LNCaP clone FGC (cell line): ENCODE results near the gene GLS.

Source experiments
- DNase-seq: peaks from one replicate; pipeline ENCODE4 v3.0.0-alpha.2; 2011; ENCODE audit warnings: low read depth
- H3K4me3 ChIP-seq: 2 replicates; pipeline ENCODE4 v1.5.1; 2011; ENCODE audit warnings: mild to moderate bottlenecking, low read depth, low read length, control low read depth
- TF ChIP-seq, protein P1 (sequence below): IDR thresholded peaks from 2 replicates; pipeline ENCODE4 v1.5.1; 2012; ENCODE audit warnings: mild to moderate bottlenecking; ENCODE audit not compliant: control insufficient read depth, insufficient read depth; ENCODE audit errors: extremely low read depth

GLS gene

DNA sequence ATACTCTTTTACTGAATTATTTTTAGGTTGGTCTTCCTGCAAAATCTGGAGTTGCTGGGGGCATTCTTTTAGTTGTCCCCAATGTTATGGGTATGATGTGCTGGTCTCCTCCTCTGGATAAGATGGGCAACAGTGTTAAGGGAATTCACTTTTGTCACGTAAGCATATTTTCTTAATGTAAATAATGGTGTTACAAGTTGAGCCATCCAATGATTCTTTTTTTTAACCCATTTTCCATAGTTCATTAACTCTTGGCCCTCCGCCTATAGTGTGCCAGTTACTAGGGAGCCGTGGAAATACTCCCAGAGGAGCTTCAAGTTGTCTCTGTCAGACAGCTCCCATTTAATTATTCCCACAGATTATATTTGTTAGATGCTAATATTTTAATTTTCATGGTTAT is 49.8 kb downstream of the GLS start:
- TF ChIP-seq, protein P1, sequence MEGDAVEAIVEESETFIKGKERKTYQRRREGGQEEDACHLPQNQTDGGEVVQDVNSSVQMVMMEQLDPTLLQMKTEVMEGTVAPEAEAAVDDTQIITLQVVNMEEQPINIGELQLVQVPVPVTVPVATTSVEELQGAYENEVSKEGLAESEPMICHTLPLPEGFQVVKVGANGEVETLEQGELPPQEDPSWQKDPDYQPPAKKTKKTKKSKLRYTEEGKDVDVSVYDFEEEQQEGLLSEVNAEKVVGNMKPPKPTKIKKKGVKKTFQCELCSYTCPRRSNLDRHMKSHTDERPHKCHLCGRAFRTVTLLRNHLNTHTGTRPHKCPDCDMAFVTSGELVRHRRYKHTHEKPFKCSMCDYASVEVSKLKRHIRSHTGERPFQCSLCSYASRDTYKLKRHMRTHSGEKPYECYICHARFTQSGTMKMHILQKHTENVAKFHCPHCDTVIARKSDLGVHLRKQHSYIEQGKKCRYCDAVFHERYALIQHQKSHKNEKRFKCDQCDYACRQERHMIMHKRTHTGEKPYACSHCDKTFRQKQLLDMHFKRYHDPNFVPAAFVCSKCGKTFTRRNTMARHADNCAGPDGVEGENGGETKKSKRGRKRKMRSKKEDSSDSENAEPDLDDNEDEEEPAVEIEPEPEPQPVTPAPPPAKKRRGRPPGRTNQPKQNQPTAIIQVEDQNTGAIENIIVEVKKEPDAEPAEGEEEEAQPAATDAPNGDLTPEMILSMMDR, result no peak
- DNase-seq, result no peak
- H3K4me3 ChIP-seq, result no peak overlapping the region

DNA sequence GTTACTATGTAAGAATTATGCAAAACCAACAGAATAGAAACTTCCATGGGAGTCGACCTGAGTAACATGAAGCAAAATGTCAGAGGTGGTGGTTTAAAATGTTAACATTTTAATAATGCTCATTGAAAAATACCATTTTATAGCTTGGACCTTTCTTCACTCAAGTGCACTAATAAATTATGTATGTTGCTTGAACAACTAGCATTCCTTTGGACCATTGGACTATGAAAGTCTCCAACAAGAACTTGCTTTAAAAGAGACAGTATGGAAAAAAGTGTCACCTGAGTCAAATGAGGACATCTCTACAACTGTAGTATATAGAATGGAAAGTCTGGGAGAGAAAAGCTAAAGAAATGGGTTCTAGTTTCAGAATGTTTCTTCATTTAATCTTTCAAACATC is 51.9 kb downstream of the GLS start:
- DNase-seq, result no peak
- no peak overlapping the region for H3K4me3 ChIP-seq
- TF ChIP-seq, protein P1, result no peak

DNA sequence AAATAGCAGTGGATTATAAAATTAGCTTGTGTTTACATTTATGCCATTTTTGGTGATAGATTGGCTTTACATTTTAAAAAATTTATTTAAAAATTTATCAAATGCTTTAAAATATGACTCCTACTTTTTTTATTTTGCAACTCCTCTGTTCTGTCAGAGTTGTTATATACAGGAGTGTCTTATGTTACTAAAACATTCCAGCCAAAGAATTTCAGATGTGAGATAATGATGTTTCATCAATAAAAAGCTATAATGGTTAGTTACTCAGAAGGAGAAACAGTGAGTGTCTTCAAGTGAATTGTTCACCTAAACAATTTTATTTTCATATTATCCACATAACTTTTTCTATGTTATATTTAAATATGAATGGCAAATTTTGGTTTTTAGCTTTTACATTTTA is 52.7 kb downstream of the GLS start:
- no peak overlapping the region for H3K4me3 ChIP-seq
- DNase-seq, result no peak
- TF ChIP-seq, protein P1, result no peak

DNA sequence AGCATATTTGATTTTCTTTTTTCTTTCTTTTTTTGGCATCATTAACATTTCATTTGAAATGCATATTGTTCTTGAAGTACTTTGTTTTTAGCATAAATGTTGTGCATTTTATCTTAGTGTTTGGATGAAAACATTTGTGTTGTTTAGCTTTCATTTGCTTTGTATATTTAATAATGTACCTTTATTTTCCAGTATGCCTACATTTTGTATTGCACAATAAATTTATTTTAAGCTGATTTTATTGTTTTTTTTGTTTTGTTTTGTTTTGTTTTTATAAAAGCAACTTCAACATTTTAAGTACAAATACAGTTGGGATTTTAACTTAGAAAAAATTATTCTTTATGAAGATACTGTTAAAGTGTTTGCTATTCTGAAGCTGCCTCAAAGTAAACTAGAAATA is 54.4 kb downstream of the GLS start:
- DNase-seq, result no peak
- no peak overlapping the region for H3K4me3 ChIP-seq

DNA sequence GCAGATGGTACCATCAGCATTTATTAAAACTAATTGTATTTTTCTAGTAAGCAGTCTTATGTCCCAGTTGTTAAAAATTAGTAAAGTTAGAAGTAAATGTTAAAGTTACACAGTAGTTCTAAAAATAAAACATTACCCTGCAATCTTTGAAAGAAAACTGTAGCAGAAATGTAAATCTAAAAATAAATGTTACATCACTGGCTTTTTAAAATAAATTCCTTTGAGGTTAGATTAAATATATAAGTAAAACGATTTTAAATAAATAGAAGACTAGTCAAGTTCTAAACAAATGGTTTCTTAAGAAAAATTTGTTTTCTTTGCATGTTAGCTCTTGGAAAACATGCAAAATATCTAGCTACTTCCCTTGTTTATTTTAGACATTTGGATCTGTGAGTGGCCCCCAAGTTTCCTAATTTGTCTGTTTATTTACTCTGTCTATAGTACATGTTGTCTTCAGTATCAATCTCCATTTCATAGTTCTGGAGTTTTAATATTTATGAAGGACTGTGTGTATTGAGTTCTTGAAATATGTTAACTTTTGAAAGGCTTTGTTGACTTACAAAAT is 58.2 kb downstream of the GLS start:
- no peak overlapping the region for H3K4me3 ChIP-seq
- no peak for DNase-seq
- TF ChIP-seq, protein P1, result no peak

More for the DNA sequence above, 54.4 kb downstream of the GLS start:
- TF ChIP-seq, protein P1, result no peak

DNA sequence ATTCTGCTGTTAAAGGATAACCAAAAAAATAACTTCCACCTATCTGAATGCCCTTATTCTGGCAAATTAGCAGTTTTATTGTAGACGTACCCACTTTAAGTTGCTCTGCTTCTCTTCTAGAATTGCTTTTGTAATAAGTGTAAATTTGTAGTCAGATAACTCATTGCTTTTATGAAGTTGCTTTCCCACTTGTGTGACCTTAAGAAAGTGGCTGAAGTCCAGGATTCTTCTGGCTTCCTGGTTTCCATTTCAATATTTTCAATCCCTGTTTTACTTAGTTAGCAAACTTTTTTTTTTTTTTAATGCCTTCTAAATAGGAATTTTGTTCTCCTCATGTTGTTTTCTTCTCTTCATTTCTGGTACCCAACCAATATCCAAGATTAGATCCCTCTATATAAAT is 59.8 kb downstream of the GLS start:
- no peak for DNase-seq
- TF ChIP-seq, protein P1, result no peak

DNA sequence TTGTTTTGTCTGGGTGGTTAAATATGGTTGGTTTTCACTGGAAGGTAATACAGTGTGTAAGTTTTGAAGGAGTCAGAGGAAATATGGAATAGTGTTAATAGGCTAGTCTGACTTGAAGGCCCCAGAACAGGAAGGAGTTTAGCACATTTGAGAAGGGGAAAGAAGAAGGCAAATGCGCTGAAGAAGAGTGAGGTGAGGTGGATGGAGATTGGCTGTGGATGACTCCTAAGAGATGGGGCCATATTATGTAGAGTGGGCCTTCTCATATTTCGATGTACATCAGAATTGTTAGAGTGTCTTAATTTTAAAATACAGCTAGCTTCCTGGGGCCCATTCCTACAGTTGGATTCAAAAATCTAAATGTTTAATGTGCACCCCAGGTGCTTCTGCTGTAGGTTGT is 61.0 kb downstream of the GLS start:
- no peak for DNase-seq
- TF ChIP-seq, protein P1, result no peak

More for the DNA sequence above, 59.8 kb downstream of the GLS start:
- no peak overlapping the region for H3K4me3 ChIP-seq

More for the DNA sequence above, 61.0 kb downstream of the GLS start:
- no peak overlapping the region for H3K4me3 ChIP-seq
